Stimulated activated naive CD4-positive, alpha-beta T cell (primary cell): ENCODE measurements around the gene RASAL2.
"Not testable (repeated sequence)": the region's sequence is repeated elsewhere in the genome, so short reads cannot be mapped to it uniquely, and the experiment has no call there.

ENCODE experiments used
- DNase-seq, 6 experiments: peaks; one replicate each; lab custom pipeline; 2025; lab: John Stamatoyannopoulos, UW

Gene RASAL2

GRCh38 chr1:178071811-178072210 lies 22.1 kb upstream of the RASAL2 start:
- no peak for DNase-seq

GRCh38 chr1:178072326-178072725 lies 21.6 kb upstream of the RASAL2 start:
- no peak for DNase-seq

GRCh38 chr1:178075333-178075732 lies 18.6 kb upstream of the RASAL2 start:
- no peak for DNase-seq

GRCh38 chr1:178076607-178077006 lies 17.3 kb upstream of the RASAL2 start:
- DNase-seq, result no peak

GRCh38 chr1:178077917-178078316 lies 16.0 kb upstream of the RASAL2 start:
- DNase-seq, result no peak

- no peak for DNase-seq
These were observed 7.6 kb upstream of the RASAL2 start for GRCh38 chr1:178086294-178086693.

GRCh38 chr1:178086766-178087165 lies 7.1 kb upstream of the RASAL2 start:
- no peak for DNase-seq

- no peak for DNase-seq
These were observed 5.3 kb upstream of the RASAL2 start for GRCh38 chr1:178088651-178089050.

GRCh38 chr1:178091454-178091853 lies 2.5 kb upstream of the RASAL2 start:
- DNase-seq, result not testable (repeated sequence)

GRCh38 chr1:178091986-178092745 lies 1.7 kb upstream of the RASAL2 start:
- DNase-seq, result no peak

- no peak for DNase-seq
These were observed 918 bp upstream of the RASAL2 start for GRCh38 chr1:178092878-178093493.

GRCh38 chr1:178093494-178093950 lies 382 bp upstream of the RASAL2 start:
- DNase-seq, result peak in 1 of 6 experiments; percentile 1

- DNase-seq, result no peak
These were observed 1.1 kb downstream of the RASAL2 start for GRCh38 chr1:178094739-178095645.

- no peak for DNase-seq
These were observed 2.5 kb downstream of the RASAL2 start for GRCh38 chr1:178096421-178096820.

- DNase-seq, result no peak
These were observed 4.4 kb downstream of the RASAL2 start for GRCh38 chr1:178098262-178098661.

GRCh38 chr1:178101266-178101630 lies 7.3 kb downstream of the RASAL2 start:
- no peak for DNase-seq

GRCh38 chr1:178101654-178102053 lies 7.8 kb downstream of the RASAL2 start:
- no peak for DNase-seq

- no peak for DNase-seq
These were observed 8.3 kb downstream of the RASAL2 start for GRCh38 chr1:178102218-178102617.

GRCh38 chr1:178107823-178108222 lies 13.9 kb downstream of the RASAL2 start:
- DNase-seq, result no peak

GRCh38 chr1:178109348-178110143 lies 15.6 kb downstream of the RASAL2 start:
- DNase-seq, result no peak

GRCh38 chr1:178115260-178115659 lies 21.4 kb downstream of the RASAL2 start:
- no peak for DNase-seq

- no peak for DNase-seq
These were observed 24.6 kb downstream of the RASAL2 start for GRCh38 chr1:178118524-178118923.
